HEK293T (cell line): ENCODE results near the gene PCNX3.

ENCODE experiments used
- BHLHE40 ChIP-seq: fragments of 450-650 bp; IDR thresholded peaks from 2 replicates; pipeline ENCODE4 v1.6.1; 2016; ENCODE audit warnings: mild to moderate bottlenecking, moderate library complexity, borderline replicate concordance
- FOXA1 ChIP-seq: fragments of 450-650 bp; IDR thresholded peaks from 2 replicates; pipeline ENCODE4 v1.6.1; 2016; ENCODE audit warnings: mild to moderate bottlenecking
- FOXM1 ChIP-seq: fragments of 450-650 bp; IDR thresholded peaks from 2 replicates; pipeline ENCODE4 v1.6.1; 2017; ENCODE audit warnings: mild to moderate bottlenecking, borderline replicate concordance
- HDGF ChIP-seq: fragments of 450-650 bp; IDR thresholded peaks from 2 replicates; pipeline ENCODE4 v1.6.1; 2017; ENCODE audit warnings: antibody characterized with exemption, borderline replicate concordance
- SP1 ChIP-seq: fragments of 450-650 bp; IDR thresholded peaks from 2 replicates; pipeline ENCODE4 v1.6.1; 2017

DNA sequence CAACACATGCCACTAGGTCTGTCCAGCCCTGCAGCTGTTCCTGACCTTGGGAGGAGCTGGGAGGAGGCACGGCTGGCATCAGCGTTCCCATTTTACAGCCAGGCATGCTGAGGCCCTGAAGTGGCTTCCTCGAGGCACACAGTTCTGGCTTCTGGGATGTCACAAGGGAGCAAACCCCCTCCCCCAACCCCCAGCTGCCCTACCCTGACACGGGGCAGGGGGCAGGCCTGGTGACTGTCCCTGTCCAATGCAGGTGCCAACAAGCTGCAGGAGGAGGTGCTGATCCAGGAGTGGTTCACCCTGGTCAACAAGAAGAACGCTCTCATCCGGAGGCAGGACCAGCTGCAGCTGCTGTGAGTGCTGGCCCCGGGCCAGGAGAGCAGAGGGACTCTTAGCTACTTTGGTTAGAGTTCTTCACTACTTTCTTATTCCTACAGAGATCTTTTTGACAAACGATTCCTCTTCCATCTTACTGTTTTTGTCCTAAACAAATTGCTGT is 25.3 kb upstream of the PCNX3 start:
- TF ChIP-seq FOXA1 = no peak
- TF ChIP-seq FOXM1 = no peak
- TF ChIP-seq BHLHE40 = no peak
- no peak for TF ChIP-seq SP1
- no peak for TF ChIP-seq HDGF
